Activated CD8-positive, alpha-beta memory T cell treated with anti-CD3 and anti-CD28 coated beads, Interleukin-2, amount 50 U/mL, for 4 hours (primary cell): ENCODE data around the gene PHEX.
A peak's percentile ranks its signal among the peaks of the same experiment; 100 is the strongest.

Experiments used
- DNase-seq: peaks from one replicate; pipeline ENCODE4 v3.0.0-alpha.2; 2020

Gene PHEX

DNA sequence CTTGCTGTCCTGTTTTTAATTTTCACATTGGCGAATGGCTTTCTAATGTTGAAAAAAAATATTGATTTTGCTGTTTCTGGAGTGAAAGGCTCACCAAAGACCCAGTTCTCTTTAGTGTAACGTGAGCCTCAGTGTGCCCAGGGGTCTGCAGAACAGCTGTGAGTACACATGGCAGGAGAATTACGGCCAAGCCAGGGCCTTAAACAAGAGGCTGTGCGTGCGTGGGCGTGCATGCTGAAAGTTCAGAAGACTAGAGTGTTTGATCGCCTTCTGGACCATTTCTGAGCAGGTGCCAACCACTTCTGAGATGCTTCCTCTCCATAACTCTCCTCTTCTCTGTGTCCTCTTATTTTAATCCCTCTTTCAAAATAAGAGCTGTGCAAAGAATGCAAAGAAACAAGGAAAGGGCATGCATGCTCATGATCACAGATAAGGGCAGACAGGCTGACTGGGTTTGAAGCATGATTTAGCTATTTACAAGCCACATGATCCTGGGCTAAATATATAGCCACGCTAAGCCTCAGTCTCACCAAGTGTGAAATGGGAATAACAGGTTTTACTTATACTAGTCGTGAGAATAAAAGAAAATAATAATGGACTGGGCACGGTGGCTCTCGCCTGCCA, 9.9 kb downstream of the PHEX start:
- no peak for DNase-seq

DNA sequence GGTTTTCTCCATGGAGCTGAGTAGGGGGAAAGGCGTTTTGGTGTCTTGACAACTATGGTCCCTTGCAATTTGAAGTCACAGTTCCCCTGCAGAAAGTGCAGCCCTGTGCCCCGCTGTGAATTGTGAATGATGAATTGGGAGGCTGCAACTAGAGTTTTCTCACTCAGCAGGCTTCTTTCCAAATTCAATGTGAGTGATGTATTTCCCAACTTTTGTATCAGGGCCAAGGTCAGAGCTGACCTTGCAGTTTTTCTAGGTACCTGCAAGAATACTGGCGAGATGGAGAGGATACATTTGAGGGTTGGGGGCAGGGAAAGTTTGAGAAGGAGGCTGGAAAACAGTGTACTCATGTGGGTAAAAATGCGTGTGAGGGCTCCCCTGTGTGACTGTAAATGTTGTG, 11.7 kb downstream of the PHEX start:
- DNase-seq, result no peak

DNA sequence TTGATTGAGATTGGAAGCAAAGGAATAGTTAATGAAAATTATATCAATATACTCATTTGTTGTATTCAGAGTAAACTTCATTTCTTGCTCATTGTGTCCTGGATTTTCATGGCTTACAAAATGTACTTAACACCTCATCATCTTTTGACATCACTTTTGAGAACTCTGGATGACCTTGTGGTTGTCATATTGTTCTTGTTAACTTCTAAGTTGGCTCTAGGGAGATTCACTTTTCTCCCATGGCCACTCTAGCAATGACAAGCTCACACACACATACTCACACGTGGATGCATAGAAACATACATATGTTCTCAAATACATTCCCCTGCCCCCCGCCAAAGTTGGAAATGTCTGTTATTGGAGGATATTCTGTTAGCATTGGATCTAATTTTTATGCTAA, 15.3 kb downstream of the PHEX start:
- DNase-seq, result no peak

DNA sequence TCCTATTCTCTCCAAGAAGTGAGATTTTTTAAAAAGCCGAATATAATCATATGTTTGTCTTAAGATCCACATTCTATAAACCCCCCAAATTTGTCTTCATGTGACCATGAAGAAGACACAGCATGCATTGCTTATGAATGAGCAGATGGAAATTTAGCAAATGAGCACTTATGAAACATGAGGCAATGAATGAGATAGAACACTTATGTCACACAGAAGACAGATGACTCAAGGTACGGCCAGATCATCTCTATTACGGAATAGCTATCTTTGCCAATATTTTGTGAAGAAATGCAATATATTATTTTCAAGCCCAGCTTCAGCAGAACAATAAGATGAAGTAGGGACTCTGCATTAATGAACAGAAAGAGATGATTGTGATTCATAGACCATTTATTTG, 21.4 kb downstream of the PHEX start:
- DNase-seq, result no peak

DNA sequence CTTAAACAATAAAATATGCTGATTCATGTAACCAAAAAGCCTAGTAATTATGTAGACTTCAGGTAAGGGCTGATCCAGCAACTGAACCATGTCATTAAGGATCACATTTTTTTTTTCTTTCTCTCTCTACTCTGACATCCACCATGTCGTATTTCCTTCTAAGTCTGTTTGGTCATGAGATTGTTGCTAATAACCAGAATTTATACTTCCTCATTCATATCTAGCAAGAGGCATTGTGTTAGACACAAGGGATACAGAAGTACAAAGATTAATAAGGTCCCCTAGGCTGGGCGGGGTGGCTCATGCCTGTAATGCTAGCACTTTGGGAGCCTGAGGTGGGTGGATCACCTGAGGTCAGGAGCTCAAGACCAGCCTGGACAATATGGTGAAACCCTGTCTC, 24.1 kb downstream of the PHEX start:
- DNase-seq, result no peak

DNA sequence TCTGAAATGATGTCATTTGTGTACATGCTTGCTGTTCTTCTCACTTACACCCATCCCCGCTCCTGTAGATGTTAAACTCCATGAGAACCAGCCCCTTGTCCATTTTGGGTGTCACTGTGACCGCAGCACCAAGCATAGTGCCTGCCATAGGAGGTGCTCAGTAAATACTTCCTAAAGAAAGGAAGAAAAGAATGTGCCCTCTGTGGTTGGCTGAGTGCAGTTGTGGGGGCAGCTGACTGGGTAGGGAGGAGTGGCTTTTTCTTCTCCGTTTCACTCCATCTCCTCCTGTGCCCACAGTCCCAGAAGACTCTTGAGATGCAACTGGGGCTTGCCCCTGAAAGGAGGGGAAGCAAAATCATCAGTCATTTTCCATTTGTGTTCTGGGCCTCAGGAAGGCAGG, 25.5 kb downstream of the PHEX start:
- DNase-seq, result no peak

DNA sequence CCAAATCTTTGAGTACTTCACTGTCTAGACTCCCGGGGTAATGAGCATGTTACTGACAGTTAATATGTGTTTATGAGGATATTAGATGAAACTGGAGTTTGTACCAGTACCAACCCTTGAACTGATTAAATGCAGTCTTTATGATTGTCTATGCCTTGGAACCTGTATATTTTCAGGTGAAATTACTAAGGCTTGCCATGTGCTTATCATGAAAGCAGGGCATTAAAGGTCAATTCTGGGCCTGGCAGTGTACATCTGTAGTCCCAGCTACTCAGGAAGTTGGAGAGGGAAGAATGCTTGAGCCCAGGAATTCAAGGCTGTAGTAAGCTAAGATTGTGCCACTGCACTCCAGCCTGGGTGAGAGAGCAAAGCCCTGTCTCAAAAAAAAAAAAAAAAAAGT, 27.6 kb downstream of the PHEX start:
- no peak for DNase-seq

DNA sequence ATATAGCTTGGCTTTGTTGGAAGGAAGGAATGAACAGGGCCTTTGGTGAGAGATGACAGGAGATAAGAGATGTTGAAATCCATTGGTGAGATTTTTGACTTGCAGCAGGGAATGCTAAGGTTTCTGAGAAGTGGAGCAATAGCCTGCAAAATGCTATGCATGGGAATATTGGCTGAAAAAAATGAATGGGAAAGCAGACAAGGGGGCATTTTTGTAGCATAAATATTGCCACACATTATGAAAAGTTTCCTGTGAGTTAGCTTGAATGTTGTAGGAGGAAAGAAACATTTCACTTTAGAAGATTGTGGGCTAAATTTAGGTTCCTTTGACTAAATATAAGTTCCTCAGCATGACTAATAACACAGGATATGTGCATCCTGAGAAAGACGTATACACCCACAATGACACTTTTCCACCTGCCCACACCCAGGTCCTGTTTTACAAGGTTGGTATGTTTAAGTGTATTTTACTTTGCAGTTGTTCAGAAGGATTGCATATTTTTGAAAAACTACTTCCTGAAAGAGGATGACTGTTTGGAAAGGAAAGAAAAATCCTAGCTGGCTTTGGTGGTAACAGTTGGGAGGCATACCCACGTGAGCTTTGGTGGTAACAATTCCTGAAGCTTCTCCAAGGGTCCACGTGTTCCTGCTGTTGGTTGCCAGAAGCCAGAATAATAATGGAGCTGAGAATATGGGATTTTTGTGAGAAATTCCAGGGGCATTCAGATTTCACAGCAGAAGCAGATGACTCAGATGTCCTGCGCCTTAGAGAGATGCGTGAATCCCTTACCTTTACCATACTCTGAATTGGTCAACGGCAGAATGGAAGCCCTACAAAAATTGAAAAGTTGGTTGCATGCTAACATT, 28.5 kb downstream of the PHEX start:
- no peak for DNase-seq

DNA sequence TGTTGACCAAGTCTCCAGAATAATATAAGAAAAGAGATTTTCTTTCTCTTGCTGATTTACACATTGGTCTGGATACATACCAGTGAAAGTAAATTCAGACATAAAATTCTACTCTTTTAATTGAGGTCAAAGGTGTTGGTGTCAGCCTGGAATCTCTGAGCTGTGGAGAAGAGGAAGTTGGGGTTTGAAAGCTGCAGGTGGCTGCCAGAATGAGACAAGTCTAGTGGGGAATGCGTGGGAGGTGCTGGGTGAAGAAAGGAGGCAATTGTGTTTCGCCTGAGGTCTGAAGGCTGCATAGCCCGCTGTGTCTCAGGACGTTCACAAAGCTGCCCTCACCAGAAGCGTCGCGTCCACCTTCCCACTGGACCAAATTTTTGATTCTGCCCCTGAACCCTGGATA, 31.2 kb downstream of the PHEX start:
- no peak for DNase-seq

DNA sequence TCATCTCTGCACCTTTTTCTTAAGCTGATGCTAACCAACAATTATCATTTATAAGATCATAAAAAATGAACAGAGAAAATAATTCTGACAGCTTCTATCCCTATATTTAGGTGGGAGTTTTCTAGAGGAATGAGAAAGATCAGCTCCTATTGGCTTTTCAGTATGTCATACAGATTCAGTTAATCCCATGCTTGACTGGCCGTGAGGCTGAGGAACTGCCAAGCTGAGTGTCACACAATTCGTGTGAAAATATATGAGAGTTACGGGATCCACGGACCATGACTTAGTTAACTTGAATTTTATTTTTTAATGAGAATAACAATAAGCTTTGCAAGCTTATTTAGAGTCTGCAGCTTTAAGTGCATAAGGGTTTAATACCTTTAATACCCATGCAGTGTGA, 37.5 kb downstream of the PHEX start:
- DNase-seq, result no peak

DNA sequence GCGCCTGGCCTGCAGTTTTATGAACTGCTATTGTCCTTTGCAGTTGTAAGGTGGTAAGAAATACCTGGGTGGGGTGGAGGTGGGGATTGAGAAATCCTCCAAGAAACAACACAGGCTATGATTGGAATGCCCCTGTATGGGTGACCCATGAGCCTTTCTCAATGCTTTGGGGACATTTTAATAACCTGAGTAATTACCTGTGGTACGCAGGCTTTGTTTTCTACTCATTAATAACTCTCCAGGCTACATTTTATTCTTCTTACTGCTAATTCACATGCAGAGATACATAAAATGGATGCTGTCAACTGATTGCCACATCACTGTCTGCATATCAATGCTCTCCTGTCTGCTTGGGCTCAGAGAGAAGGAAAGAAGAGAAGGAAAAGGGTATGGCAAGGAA, 41.8 kb downstream of the PHEX start:
- DNase-seq, result no peak

DNA sequence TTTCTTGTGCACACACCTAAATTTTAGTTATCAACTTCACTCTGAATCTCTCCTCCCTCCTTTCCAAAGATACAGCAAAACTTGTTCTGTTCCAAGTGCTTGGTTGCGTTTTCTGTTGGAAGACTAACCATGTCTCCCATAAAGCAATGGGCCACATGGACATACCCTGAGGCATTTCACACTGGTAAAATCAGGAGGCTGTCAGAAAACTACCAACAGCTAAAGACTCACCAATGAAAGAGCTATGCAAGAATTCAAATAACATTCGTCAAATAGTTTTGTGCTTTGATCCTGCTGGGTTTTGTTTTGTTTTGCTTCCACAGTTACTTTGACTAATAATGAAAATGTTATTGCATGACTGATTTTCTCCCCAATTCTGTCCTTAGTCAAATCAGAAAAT, 46.0 kb downstream of the PHEX start:
- DNase-seq, result no peak

DNA sequence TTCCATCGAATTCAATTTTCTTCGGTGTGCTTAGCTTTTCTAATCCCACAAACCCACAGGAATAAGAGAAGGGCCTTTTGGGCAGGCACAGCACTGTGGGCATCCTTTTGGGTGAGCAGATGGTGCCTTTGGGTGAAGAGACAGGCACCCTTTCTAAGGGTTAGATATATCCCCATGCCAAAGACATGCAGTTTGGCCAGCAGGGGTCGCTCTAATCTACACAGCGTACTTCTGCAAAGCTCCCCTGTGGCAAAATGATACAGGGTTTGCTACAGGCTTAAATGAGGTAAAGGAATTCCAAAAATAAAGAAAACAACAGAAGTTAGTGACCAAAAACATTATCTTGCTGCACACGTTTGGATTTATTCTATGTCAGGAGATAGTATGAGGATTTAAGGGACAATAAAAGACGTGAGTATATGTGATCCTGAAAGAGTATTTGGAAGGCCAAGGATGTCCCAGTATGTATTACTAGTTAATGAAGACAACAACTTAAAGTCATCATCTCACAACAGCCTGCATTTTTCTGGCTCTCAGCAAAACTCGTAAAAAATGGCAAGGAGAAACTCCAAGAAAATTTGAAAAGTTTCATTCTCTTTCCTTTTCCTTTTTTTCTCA, 49.5 kb downstream of the PHEX start:
- peak; percentile 49 for DNase-seq

DNA sequence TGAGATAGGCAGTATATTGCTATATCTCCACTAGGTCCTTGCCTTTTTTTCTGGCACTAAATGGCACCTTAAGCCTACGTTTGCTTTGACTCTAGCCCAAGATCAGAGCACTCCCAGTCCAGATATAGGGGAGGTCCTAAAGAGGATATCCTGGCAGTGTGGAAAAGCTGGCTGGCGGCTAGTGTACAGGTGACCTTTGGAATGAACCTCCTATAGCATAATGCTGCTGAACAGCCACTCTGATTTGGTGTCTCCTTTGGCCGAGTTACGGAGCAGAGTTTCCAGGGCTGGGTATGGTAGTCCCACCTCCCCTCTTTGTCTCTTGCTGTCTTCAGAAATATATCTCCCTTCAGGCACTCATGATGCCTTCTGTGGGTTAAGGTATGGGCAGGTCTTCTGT, 53.9 kb downstream of the PHEX start:
- no peak for DNase-seq

DNA sequence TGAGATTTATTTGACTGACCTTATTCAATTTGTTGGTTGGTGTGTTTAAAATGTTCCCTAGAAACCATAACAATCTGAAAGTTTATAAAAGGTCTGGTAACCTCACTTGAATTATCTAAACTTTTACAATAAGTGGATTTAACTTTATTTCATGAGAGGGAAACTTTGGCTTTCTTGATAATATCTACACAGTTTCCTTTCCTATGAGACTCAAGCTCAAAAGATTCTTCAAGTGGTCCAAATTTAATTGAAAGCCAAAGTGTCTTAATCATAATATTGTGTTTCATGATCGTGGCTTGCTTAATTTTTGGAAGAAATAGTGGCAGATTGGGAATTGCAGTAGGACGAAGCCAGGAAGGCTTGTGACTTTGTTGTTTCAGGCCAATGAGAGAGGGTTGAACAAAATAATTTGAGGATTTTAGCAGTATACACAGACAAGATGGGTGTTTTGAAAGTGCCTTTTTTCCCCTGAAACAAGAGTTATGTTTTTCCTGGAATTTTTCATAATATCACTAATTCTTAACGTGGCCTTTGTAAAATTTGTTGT, 55.0 kb downstream of the PHEX start:
- DNase-seq, result no peak

DNA sequence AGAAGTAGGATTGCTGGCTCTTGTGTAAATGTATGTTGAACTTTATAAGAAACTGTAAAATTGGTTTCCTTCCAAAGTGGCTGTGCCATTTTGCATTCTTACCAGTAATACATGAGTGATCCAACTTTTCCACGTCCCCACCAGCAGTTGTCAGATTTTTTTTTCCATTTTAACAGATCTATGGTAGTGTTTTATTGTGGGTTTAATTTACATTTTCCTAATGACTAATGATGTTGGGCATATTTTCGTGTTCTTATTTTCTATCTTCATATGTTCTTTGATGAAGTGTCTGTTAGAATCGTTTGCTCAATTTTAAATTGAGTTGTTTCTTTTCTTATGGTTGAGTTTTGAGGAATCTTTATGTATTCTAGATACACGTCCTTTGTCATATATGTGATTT, 56.2 kb downstream of the PHEX start:
- DNase-seq, result no peak

DNA sequence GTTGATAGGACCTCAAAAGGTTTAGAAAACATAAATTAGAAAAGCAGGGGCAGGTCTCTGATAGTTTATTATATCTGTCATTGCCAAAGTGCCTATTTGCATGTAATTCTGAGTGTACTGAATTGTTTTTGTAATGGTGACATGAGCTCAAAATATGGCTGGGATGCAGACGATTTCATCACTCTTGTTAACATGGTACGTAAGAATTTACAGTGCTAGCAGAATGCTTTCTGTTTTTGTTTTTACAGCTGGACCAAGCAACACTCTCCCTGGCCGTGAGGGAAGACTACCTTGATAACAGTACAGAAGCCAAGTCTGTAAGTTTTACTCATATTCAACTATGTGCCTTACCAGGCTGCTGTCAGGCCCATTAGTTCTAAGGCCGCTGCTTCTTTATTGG, 58.1 kb downstream of the PHEX start:
- DNase-seq, result no peak

DNA sequence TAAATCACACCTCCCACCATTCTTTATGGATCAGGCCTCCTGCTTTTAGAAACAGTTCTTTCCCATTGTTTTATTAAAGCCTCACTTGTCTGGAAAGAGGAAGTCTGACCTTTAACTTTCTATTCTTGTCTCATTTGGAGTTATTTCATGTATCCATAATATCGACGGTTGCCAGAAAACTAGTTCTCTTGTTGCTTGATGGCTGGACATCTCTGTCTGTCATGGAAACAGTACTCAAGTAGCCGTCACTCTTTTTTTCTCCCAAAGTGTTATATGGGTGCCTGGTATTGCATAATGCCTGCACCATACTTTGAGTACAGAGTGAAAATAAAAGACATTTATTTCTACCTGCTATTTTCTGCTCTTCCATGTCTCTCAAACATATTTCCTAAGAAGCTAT, 61.4 kb downstream of the PHEX start:
- no peak for DNase-seq

DNA sequence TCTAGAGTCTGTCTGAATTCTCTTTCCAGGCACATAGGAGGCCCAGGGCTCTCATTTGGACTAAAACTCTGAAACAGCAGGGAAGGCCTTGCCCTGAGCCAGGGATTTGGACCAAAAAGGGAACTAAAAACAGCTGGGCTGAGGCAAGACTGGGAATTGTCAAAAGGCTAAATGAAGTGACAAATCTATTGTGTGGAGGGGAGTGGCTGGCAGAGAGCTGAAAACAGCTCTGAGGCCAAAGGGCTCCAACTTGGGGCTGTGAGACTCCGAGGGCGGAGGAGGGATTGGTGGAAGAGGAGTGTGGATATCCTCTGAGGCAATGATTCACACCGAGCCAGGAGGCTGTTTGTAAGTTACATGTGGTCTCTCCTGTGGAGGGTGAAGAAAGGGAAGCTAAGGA, 63.2 kb downstream of the PHEX start:
- DNase-seq, result no peak

DNA sequence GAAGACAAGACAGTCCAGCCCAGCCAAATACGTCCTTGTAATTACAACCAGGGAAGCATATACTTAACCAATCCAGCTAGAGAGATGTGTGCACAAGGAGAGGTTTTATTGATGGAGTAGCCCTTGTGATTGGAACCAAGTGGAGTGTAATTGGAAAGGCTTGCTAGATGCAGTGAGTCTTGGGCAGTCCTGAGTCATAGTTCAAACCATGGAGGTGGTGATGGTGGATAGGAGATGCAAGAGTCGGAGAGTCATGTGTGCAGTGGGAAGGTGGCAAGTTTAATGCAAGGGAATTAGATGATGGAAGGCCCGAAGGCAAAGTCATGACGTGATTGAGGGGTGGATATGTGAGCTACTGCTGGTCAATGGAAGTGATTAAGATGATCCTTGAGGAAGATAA, 63.7 kb downstream of the PHEX start:
- no peak for DNase-seq

DNA sequence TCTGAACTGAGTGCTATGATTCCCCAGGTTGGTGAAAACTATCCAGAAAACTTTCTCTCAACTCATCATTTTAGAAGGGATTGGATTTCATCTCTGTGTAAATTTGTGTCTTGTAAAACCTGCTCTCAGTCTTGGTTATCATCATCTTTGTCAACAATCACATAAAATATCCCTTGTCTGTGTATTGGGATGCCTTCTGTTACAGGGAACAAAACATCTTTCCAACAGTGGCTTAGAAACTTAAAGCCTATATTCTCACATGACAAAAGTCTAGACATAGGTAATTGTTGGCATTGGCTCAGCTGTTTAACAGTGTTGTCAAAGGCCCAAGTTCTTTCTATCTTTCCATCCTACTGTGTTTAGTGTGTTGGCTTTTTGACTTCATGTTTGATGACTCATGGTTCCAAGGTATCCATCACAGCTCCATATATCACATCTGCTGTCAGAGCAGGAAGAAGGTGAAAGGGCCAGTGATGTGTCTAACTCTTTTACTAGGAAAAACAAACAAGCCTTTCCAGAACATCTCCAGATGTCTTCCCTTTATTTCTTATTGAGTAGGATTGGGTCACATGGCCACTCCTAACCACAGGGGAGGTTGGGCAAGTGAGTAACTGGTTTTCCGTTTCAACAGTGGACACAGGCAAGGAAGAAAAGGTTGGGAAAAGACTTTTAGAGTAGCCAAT, 65.0 kb downstream of the PHEX start:
- DNase-seq, result no peak

DNA sequence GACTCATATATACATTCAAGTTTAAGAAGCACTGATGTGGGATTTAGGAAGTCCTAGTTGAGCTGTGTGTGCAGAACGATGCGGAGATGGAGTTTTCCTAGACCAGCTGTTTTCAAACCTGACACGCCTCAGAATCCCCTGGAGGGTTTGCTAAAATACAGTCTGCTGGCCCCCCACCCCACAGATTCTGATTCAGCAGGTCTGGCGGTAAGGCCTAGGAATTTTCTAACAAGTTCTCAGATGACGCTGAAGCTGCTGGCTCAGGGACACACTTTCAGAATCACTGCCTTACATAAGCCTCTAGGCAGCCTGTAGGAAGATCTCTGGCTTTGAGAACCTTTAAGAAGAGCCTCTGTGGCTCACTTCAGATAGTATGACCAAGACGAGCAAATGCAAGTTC, 73.1 kb downstream of the PHEX start:
- no peak for DNase-seq

DNA sequence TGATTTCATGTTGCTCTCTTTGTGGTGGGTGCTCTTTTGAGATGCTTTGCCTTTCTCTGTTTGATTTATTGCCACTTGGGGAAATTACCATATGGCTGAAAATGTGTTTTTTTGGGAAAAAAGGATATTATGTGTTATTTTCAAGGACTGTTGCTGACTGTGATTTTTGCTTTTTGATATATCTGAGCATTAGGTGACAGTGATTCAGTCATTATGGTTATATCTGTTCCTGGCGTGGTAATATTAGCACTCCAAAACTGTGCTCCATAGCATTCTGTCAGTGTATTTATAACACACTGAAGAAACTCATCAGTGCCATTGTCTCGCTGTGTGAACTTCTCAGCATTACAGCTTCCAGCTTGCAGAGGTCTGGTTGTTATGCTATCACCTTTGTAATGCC, 73.8 kb downstream of the PHEX start:
- no peak for DNase-seq

DNA sequence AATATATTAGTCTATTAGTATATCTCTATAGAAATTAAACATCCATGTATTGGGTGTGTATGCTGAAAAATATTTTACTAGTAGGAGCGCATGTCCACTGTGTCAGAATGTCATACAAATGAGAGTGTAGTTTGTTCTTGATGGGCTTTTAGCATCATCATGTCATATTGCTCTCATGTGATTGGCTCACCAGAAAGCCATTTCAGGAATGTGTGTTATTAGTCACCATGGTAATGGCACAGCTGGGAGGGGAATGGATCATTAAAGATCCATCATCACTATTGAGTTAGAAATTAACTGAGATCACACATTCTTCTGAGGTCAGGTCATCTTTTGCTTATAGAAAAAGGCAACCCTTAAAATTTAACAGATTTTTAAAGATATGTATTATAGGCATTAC, 77.3 kb downstream of the PHEX start:
- DNase-seq, result no peak
